GM12865 (cell line): ENCODE measurements around the gene TMX1.
A peak's percentile ranks its signal among the peaks of the same experiment; 100 is the strongest.

Source experiments
- DNase-seq: peaks from one replicate; pipeline ENCODE4 v3.0.0; 2010; ENCODE audit warnings: low read depth
- H3K4me3 ChIP-seq: 2 replicates; pipeline ENCODE4 v1.5.1; 2011; ENCODE audit warnings: mild to moderate bottlenecking, low read depth, low read length, control low read depth
- TF ChIP-seq, protein P1 (sequence below): IDR thresholded peaks from 2 replicates; pipeline ENCODE4 v1.5.1; 2011; ENCODE audit warnings: low read length, control low read depth, low read depth, inconsistent platforms; ENCODE audit not compliant: insufficient read depth; ENCODE audit errors: missing control alignments

The TMX1 gene

DNA sequence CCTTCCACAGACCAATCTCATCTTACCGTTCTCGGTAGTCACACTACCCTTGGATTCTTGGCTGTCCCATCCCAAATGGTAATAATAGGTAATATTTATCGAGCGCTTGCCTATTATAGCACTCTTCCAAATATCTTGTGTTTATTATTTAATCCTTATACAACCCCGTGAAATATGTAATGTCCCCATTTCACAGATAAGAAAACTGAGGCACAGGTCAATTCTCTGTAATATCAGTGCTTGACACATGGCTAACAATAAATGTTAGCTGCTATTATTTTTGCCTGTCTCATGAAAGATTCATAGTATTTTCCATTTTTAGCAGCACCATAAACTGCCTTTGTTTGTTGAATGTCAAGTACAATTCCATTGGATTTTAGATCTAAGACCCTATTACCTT, 4.5 kb downstream of the TMX1 start:
- TF ChIP-seq, protein P1, sequence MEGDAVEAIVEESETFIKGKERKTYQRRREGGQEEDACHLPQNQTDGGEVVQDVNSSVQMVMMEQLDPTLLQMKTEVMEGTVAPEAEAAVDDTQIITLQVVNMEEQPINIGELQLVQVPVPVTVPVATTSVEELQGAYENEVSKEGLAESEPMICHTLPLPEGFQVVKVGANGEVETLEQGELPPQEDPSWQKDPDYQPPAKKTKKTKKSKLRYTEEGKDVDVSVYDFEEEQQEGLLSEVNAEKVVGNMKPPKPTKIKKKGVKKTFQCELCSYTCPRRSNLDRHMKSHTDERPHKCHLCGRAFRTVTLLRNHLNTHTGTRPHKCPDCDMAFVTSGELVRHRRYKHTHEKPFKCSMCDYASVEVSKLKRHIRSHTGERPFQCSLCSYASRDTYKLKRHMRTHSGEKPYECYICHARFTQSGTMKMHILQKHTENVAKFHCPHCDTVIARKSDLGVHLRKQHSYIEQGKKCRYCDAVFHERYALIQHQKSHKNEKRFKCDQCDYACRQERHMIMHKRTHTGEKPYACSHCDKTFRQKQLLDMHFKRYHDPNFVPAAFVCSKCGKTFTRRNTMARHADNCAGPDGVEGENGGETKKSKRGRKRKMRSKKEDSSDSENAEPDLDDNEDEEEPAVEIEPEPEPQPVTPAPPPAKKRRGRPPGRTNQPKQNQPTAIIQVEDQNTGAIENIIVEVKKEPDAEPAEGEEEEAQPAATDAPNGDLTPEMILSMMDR = no peak
- no peak overlapping the region for H3K4me3 ChIP-seq
- DNase-seq = no peak

DNA sequence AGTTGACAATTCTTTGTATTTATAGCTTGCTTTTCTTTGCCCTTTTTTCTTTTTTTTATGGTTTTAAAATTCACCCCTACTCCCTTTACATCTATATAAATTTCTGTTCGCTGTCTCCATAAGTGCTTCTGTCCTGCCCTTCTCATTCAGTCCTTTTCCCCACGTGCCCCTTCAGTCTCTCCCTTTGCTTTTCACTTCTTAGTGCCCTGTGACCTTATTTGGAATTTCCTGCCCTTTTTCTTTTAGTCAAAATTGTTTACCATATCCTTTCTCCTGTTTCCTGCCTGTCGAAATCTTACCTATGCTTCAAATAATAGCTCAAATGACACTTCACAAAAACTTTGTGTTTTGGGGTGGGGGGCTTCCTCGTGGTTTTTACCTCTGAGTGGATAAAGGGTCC, 6.0 kb downstream of the TMX1 start:
- TF ChIP-seq, protein P1 = no peak
- no peak for DNase-seq
- H3K4me3 ChIP-seq = no peak overlapping the region

DNA sequence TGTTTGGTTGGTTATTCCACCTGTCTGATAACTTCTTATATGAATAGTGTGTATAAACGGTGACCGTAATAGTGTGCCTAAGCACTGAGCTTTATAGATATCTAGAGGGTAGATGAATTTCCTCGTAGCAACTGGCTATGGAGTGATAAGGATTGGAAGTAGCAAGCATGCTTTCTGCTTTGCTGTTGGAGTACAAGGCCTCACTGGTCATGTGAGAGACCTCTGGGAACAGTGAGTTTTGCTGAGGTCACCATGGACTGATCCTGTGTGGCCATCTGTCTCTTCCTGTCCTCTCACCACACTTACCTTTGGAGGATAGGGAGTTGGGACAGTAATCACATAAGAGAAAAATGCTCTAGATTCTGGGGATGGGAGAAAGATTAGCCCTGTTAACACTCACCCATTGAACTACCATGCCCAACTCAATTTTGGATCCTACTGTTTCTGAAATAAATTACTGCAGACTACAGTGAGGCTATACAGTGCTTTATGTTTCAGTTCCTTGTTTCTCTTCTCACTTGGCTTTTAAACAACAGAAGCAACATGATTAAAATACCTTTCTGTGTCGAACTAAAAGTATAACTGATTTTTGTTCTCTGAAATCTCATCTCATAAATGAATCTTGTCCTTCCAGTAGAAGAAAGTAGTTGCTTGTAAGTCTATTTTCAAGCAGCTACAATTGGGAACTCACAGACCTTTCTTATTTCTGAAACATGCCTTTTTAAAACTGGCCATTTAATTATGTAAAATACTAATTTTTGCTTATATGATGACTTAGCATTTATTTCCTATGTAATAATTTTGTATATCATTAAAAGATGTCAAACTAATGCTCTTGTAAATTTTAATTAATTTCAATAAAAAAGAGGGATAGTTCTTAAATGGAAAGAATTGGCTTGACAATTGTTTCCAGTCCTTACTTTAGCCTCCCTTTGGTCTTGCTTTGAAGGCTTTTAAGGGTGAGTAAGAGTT, 8.3 kb downstream of the TMX1 start:
- TF ChIP-seq, protein P1 = no peak
- no peak overlapping the region for H3K4me3 ChIP-seq
- peak; percentile 40 for DNase-seq

DNA sequence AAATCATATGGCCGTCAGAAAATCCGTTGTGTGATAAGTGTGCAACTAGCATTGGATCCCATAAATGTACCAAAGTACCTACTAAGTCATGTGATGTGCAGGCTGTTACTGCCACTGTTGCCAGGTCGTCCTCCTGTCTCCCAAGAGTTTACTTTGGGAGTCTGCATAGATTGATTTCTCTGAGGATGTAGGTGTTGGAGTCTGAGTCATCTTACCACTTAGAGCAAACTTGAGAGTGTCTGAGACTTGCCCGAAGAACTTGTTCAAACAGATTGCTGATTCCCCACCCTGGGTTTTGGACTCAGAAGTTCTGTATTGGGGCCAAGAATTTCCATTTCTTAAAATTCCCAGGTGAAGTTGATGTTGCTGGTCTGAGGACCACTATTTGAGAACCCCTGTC, 11.4 kb downstream of the TMX1 start:
- TF ChIP-seq, protein P1 = no peak
- DNase-seq = no peak
- H3K4me3 ChIP-seq = no peak overlapping the region

DNA sequence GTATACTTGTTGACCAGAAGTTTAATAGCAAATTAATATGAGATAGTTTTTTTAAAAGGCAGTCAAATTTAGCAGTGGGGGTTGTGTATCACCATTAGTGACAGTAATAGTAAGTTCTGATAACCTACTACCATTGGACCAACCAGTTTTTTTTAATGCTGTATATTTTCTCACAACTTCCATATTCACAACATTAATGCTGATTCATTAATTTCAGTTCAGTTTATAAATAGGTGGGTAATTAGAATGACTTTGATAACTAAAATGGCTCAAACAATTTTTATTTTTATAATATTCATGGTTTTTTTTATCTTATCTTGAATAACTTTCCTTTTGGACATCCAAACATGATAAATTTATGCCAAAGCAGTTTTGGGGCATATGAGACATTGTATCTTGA, 13.8 kb downstream of the TMX1 start:
- DNase-seq = no peak
- no peak overlapping the region for H3K4me3 ChIP-seq
- TF ChIP-seq, protein P1 = no peak

DNA sequence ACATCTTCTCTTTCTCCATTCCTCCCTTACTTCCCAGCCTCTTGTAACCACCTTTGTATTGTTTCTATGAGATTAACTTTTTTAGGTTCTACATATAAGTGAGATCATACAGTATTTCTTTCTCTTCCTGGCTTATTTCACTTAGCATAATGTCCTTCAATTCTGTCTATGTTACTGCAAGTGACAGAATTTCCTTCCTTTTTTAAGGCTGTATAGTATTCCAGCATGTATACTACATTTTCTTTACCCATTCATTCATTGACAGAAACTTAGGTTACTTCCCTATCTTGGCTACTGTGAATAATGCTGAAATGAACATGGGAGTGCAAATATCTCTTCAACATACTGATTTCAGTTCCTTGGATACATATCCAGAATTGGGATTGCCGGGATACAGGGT, 18.2 kb downstream of the TMX1 start:
- no peak for DNase-seq

More for the DNA sequence above, 18.2 kb downstream of the TMX1 start:
- TF ChIP-seq, protein P1 = no peak
- no peak overlapping the region for H3K4me3 ChIP-seq
